H1 (cell line): ENCODE measurements around the gene ABL1. TPM values are rescaled to one million over a fixed set of nuclear protein-coding genes. Genes with fewer than 3 reads are reported as not detected.

Source experiments
- CTCF ChIA-PET: fragments of 300-600 bp; sonication (Branson Sonifier 250); formaldehyde crosslinking; loops from one replicate; lab custom pipeline; 2021; ENCODE audit not compliant: partially characterized antibody; lab: Charles Lee
- POLR2A ChIA-PET: fragments of 300-600 bp; sonication (Branson Sonifier 250); formaldehyde crosslinking; loops from one replicate; lab custom pipeline; 2021; ENCODE audit warnings: inconsistent platforms; ENCODE audit not compliant: partially characterized antibody; lab: Charles Lee
- DNase-seq, 2 experiments: peaks; one replicate each; pipeline versions ENCODE4 v3.0.0 to v3.0.0-alpha.2; 2010 to 2022; ENCODE audit warnings: low spot score in 2 of 2, low read depth in 1 of 2, mixed read lengths in 1 of 2
- FAIRE-seq: peaks from 2 replicates; lab custom pipeline; 2011; peaks lifted over from hg19 to GRCh38; lab: Jason Lieb, UNC
- H2AFZ ChIP-seq: 2 replicates; pipeline ENCODE4 v1.8.1; 2012; ENCODE audit warnings: low read length, inconsistent platforms
- H2AK5ac ChIP-seq: 2 replicates; pipeline ENCODE4 v1.6.1; 2013; ENCODE audit warnings: low read depth, low read length
- H2BK120ac ChIP-seq: replicated peaks from 2 replicates; pipeline ENCODE3; 2013; ENCODE audit warnings: low read depth, low read length, inconsistent platforms
- H2BK12ac ChIP-seq: 2 replicates; pipeline ENCODE4 v1.6.1; 2013; ENCODE audit warnings: low read depth, low read length
- H2BK15ac ChIP-seq: 2 replicates; pipeline ENCODE4 v1.6.1; 2013; ENCODE audit warnings: low read length
- H2BK20ac ChIP-seq: 2 replicates; pipeline ENCODE4 v1.6.1; 2013; ENCODE audit warnings: low read length
- H2BK5ac ChIP-seq: 2 replicates; pipeline ENCODE4 v1.6.1; 2013; ENCODE audit warnings: low read depth, low read length
- H3K14ac ChIP-seq: 2 replicates; pipeline ENCODE4 v1.6.1; 2013; ENCODE audit warnings: inconsistent platforms; ENCODE audit not compliant: insufficient read length
- H3K18ac ChIP-seq: 2 replicates; pipeline ENCODE4 v1.6.1; 2013; ENCODE audit warnings: low read length; ENCODE audit errors: extremely low read depth
- H3K23ac ChIP-seq: 2 replicates; pipeline ENCODE4 v1.6.1; 2013; ENCODE audit warnings: inconsistent platforms; ENCODE audit not compliant: insufficient read length
- H3K23me2 ChIP-seq: 2 replicates; pipeline ENCODE4 v1.6.1; 2013; ENCODE audit warnings: low read depth, low read length
- H3K27ac ChIP-seq: 2 replicates; pipeline ENCODE4 v1.6.1; 2011; ENCODE audit warnings: low read depth, low read length, inconsistent platforms
- H3K27me3 ChIP-seq, 4 experiments: replicated peaks in 1 of 4; 1 replicate in 1 of 4; 2 replicates in 3 of 4; pipeline versions ENCODE4 v1.6.1 to v1.8.1; 2011 to 2013; ENCODE audit warnings: low read length in 3 of 4, mild to moderate bottlenecking in 3 of 4, inconsistent platforms in 2 of 4, mixed read lengths in 2 of 4, moderate library complexity in 1 of 4; ENCODE audit not compliant: control insufficient read depth in 3 of 4, insufficient read depth in 3 of 4; ENCODE audit errors: extremely low read depth in 1 of 4
- H3K36me3 ChIP-seq, 4 experiments: 2 replicates each; pipeline versions ENCODE4 v1.6.1 to v1.8.1; 2011 to 2013; ENCODE audit warnings: mild to moderate bottlenecking in 4 of 4, low read length in 3 of 4, moderate library complexity in 2 of 4, control low read depth in 1 of 4, inconsistent platforms in 1 of 4; ENCODE audit not compliant: insufficient read depth in 4 of 4, control insufficient read depth in 2 of 4
- H3K4ac ChIP-seq: replicated peaks from 2 replicates; pipeline ENCODE3; 2013; ENCODE audit warnings: low read length, low read depth, mixed read lengths, inconsistent platforms; ENCODE audit not compliant: insufficient read length
- H3K4me1 ChIP-seq, 4 experiments: replicated peaks in 1 of 4; 1 replicate in 1 of 4; 2 replicates in 3 of 4; pipeline versions ENCODE4 v1.6.1 to v1.8.1; 2011 to 2013; ENCODE audit warnings: low read length in 3 of 4, inconsistent platforms in 2 of 4, mixed read lengths in 1 of 4; ENCODE audit not compliant: insufficient read depth in 4 of 4, control insufficient read depth in 3 of 4
- H3K4me2 ChIP-seq, 2 experiments: 2 replicates each; pipeline versions ENCODE4 v1.6.1 to v1.8.1; 2011 to 2013; ENCODE audit warnings: low read depth in 2 of 2, low read length in 2 of 2, control low read depth in 1 of 2, inconsistent platforms in 1 of 2, mild to moderate bottlenecking in 1 of 2; ENCODE audit not compliant: insufficient read depth in 1 of 2
- H3K4me3 ChIP-seq, 4 experiments: fragments of 200-600, 300-600 bp in 1 of 4; sonication (generic), shearing (Covaris generic), sonication (Bioruptor Twin) in 1 of 4; 2 replicates each; pipeline versions ENCODE4 v1.5.1 to v1.8.1; 2011 to 2016; ENCODE audit warnings: low read length in 4 of 4, low read depth in 3 of 4, control low read depth in 2 of 4, inconsistent platforms in 2 of 4, mild to moderate bottlenecking in 2 of 4, mixed read lengths in 1 of 4, moderate library complexity in 1 of 4; ENCODE audit not compliant: insufficient read depth in 2 of 4; ENCODE audit errors: extremely low read depth in 1 of 4
- H3K56ac ChIP-seq: replicated peaks from 2 replicates; pipeline ENCODE3; 2013; ENCODE audit warnings: low read depth, mild to moderate bottlenecking, mixed read lengths, low read length, inconsistent platforms; ENCODE audit not compliant: insufficient read length
- H3K79me1 ChIP-seq: 2 replicates; pipeline ENCODE4 v1.6.1; 2013; ENCODE audit warnings: low read depth, low read length, control low read depth
- H3K79me2 ChIP-seq, 2 experiments: 2 replicates each; pipeline versions ENCODE4 v1.6.1 to v1.8.1; 2012 to 2013; ENCODE audit warnings: low read length in 2 of 2, mild to moderate bottlenecking in 2 of 2, inconsistent platforms in 1 of 2; ENCODE audit not compliant: insufficient read depth in 2 of 2, control insufficient read depth in 1 of 2
- H3K9ac ChIP-seq, 4 experiments: replicated peaks in 1 of 4; 1 replicate in 1 of 4; 2 replicates in 3 of 4; pipeline versions ENCODE4 v1.6.1 to v1.8.1; 2011 to 2013; ENCODE audit warnings: low read depth in 3 of 4, low read length in 3 of 4, control low read depth in 2 of 4, mild to moderate bottlenecking in 2 of 4, moderate library complexity in 2 of 4, inconsistent platforms in 1 of 4; ENCODE audit errors: extremely low read depth in 1 of 4
- H3K9me3 ChIP-seq, 2 experiments: 2 replicates each; pipeline versions ENCODE4 v1.6.1 to v1.8.1; 2012 to 2013; ENCODE audit warnings: mild to moderate bottlenecking in 2 of 2, moderate library complexity in 2 of 2, control low read depth in 1 of 2, inconsistent platforms in 1 of 2, low read depth in 1 of 2, low read length in 1 of 2, mixed read lengths in 1 of 2; ENCODE audit not compliant: insufficient read depth in 2 of 2
- H4K20me1 ChIP-seq, 2 experiments: replicated peaks in 1 of 2; 2 replicates each; pipeline versions ENCODE3 to v1.8.1; 2011 to 2013; ENCODE audit warnings: inconsistent platforms in 2 of 2, low read length in 2 of 2, mild to moderate bottlenecking in 1 of 2; ENCODE audit not compliant: insufficient read depth in 2 of 2, control insufficient read depth in 1 of 2
- H4K5ac ChIP-seq: 2 replicates; pipeline ENCODE4 v1.6.1; 2013; ENCODE audit warnings: low read length, low read depth, mixed read lengths, inconsistent platforms; ENCODE audit not compliant: insufficient read length
- H4K8ac ChIP-seq: 2 replicates; pipeline ENCODE4 v1.8.0; 2013; ENCODE audit warnings: mild to moderate bottlenecking, moderate library complexity, low read length, inconsistent platforms; ENCODE audit not compliant: insufficient read depth; ENCODE audit errors: extremely low read depth
- H4K91ac ChIP-seq: replicated peaks from 2 replicates; pipeline ENCODE3; 2013; ENCODE audit warnings: low read length, mixed read lengths, inconsistent platforms; ENCODE audit not compliant: insufficient read length
- FOSL1 ChIP-seq: IDR thresholded peaks from 2 replicates; pipeline ENCODE4 v1.6.1; 2011; ENCODE audit warnings: mild to moderate bottlenecking, low read depth, low read length, moderate library complexity; ENCODE audit not compliant: insufficient read depth
- HDAC6 ChIP-seq: IDR thresholded peaks from one replicate; pipeline ENCODE4 v1.7.1; 2012; ENCODE audit warnings: low read depth, mild to moderate bottlenecking, inconsistent platforms, low read length, moderate library complexity
- KDM5A ChIP-seq: fragments of 200-600 bp; IDR thresholded peaks from 2 replicates; pipeline ENCODE4 v1.7.1; 2012; ENCODE audit warnings: mild to moderate bottlenecking, low read length, inconsistent platforms, mixed read lengths
- POLR2A ChIP-seq, 2 experiments: IDR thresholded peaks; 1 replicate in 1 of 2; 2 replicates in 1 of 2; pipeline ENCODE4 v1.6.1; 2011; ENCODE audit warnings: low read depth in 2 of 2, low read length in 2 of 2, mild to moderate bottlenecking in 2 of 2; ENCODE audit errors: control extremely low read depth in 1 of 2
- SAP30 ChIP-seq: fragments of 300-600 bp; sonication (generic); IDR thresholded peaks from 2 replicates; pipeline ENCODE4 v1.7.1; 2012; ENCODE audit warnings: low read length, moderate library complexity, mild to moderate bottlenecking, inconsistent platforms; ENCODE audit not compliant: insufficient read depth, insufficient replicate concordance
- TAF7 ChIP-seq: optimal IDR thresholded peaks from 2 replicates; pipeline ENCODE3; 2011; ENCODE audit warnings: low read depth, mild to moderate bottlenecking, inconsistent platforms, low read length, moderate library complexity, borderline replicate concordance
- WGBS, 2 experiments: shearing (Covaris generic) in 1 of 2; methylation state at CpG; one replicate each; pipeline versions ENCODE4 v1.1.6 to v1.1.7; 2013 to 2015; ENCODE audit warnings: low lambda C conversion rate in 2 of 2, mixed read lengths in 2 of 2, inconsistent platforms in 1 of 2, low coverage in 1 of 2, missing lambda C conversion rate in 1 of 2; ENCODE audit not compliant: insufficient replicate concordance in 2 of 2, insufficient coverage in 1 of 2, insufficient read length in 1 of 2; ENCODE audit errors: extremely low coverage in 1 of 2, missing lambda C conversion rate in 1 of 2; 5-methylcytosine and 5-hydroxymethylcytosine counted together
- polyA plus RNA-seq, 7 experiments: library from polyadenylated mRNA; depleted of rRNA in 3 of 7; stranded (reverse) in 5 of 7; unstranded in 2 of 7; fragments of >200 nt in 5 of 7; fragments of 200-250 nt in 2 of 7; gene quantifications; 1 replicate in 5 of 7; 2 replicates in 1 of 7; 4 replicates in 1 of 7; pipeline versions ENCODE4 v1.2.1 to v1.2.3, GENCODE V29; 2011 to 2013; ENCODE audit warnings: missing spikeins in 2 of 7, mixed read lengths in 2 of 7
- total RNA-seq: library from RNA; stranded (reverse); fragmentation: NEBNext Ultra II Directional; extraction: Animal tissue kit (Norgen Biotek cat#: 25700); gene quantifications from 2 replicates; pipeline ENCODE4 v1.2.1, GENCODE V29; 2021
- TF ChIP-seq, protein P1 (sequence below): IDR thresholded peaks from 2 replicates; pipeline ENCODE4 v1.6.1; 2012; ENCODE audit warnings: inconsistent platforms
- TF ChIP-seq, protein P2 (sequence below): IDR thresholded peaks from 2 replicates; pipeline ENCODE4 v1.6.1; 2011; ENCODE audit warnings: low read length, improper control_type of control experiment

Gene ABL1
- total and polyA plus RNA-seq, 2 of the 8 experiments (the other 6 are each of a cell fraction or from before 2014, with no cell fraction given), result 35.3 to 104 TPM

DNA sequence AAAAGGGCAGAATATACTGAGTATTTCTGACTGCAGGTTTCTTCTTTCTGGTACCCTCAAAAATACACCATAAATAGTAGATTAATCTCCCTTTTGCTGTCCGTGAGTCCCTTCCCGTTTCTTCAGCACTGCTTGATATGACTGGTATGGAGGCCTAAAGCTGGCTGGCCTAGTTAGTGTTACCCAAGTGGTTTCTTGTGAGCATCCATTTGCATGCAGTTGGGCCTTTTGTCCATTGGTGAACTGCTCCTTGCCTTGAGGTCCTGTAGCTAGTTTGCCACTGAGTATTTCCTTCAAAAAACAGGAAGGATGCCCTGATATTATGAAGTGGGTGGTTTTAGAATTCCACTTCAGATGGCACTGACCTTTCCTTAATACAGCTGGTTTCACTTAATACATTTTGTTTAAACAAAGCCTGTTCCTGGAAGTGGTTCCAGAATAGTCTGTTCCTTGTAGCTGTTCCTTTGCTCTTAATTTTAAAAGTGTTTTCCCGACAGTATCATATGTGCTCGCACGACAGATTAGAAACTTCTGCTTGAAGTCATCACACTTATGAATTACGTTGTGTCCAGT is 40.0 kb upstream of the ABL1 start:
- Histone ChIP-seq H2BK5ac (no peak overlapping the region), H3K4me2 (no peak overlapping the region), H2AK5ac (no peak overlapping the region), H2BK12ac (no peak overlapping the region), H3K79me1 (peaks cover 4% of the 10 kb centered on the region; the same call in 1 of the 2 replicates), H3K23me2 (no peaks in the 10 kb centered on the region), H3K79me2 (peaks cover 0 to 31% of the 10 kb centered on the region in 2 experiments; a peak in 2 of 4 replicates), H3K9ac (no peak overlapping the region), H3K36me3 (0 out of 8 replicates have a peak, but pooled peaks cover 0 to 3% (median 0%) of the 10 kb centered on the region in 4 experiments), H3K18ac (no peak overlapping the region), H2BK20ac (no peak overlapping the region), H4K5ac (no peak overlapping the region), H4K91ac (no peak overlapping the region), H3K4me1 (no peaks in the 10 kb centered on the region), H3K4me3 (no peak overlapping the region), H2BK120ac (no peak overlapping the region), H3K23ac (no peak overlapping the region), H3K14ac (no peak overlapping the region), H3K56ac (no peak overlapping the region), H3K4ac (no peak overlapping the region), H2AFZ (no peak overlapping the region), H4K20me1 (no peaks in the 10 kb centered on the region), H4K8ac (no peak overlapping the region), H2BK15ac (no peak overlapping the region), H3K9me3 (peaks cover 2% of the 10 kb centered on the region in 2 experiments; a peak in 2 of 4 replicates), H3K27me3 (no peaks in the 10 kb centered on the region), H3K27ac (no peak overlapping the region)
- CTCF ChIA-PET, result interaction anchor here (0.7 to 2.1 kb wide), 4 partner anchors 24 to 74 kb away, joined by 3 to 11 read pairs (median 4); no protein-coding TSS in a partner anchor
- WGBS, 2 experiments, result 86% methylated on average over 6 of the region's 6 CpGs; no CpG with 5 or more reads in 1 of the 2 experiments
- DNase-seq, result no peak
- TF ChIP-seq TAF7, result no peak
- TF ChIP-seq KDM5A, result no peak
- TF ChIP-seq, protein P1, sequence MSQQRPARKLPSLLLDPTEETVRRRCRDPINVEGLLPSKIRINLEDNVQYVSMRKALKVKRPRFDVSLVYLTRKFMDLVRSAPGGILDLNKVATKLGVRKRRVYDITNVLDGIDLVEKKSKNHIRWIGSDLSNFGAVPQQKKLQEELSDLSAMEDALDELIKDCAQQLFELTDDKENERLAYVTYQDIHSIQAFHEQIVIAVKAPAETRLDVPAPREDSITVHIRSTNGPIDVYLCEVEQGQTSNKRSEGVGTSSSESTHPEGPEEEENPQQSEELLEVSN, result no peak
- TF ChIP-seq FOSL1, result no peak
- no peak for TF ChIP-seq POLR2A (IDR thresholded peaks at IDR 0.05; ENCODE audit: control extremely low read depth in 1 of 2, low read depth in 2 of 2, low read length in 2 of 2)
- no peak for TF ChIP-seq HDAC6
- TF ChIP-seq, protein P2, sequence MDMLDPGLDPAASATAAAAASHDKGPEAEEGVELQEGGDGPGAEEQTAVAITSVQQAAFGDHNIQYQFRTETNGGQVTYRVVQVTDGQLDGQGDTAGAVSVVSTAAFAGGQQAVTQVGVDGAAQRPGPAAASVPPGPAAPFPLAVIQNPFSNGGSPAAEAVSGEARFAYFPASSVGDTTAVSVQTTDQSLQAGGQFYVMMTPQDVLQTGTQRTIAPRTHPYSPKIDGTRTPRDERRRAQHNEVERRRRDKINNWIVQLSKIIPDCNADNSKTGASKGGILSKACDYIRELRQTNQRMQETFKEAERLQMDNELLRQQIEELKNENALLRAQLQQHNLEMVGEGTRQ, result no peak
- no peak for TF ChIP-seq SAP30
- FAIRE-seq, result no peak
- POLR2A ChIA-PET, result interaction anchor here (0.8 to 2.6 kb wide), 4 partner anchors 12 to 48 kb away, joined by 3 to 7 read pairs (median 3); no protein-coding TSS in a partner anchor
